HEK293T (cell line): Measurements from ENCODE around the gene RXRB.

ENCODE experiments used
- ELF4 ChIP-seq: fragments of 450-650 bp; IDR thresholded peaks from 2 replicates; pipeline ENCODE4 v1.6.1; 2017; ENCODE audit warnings: antibody characterized with exemption
- FOXA1 ChIP-seq: fragments of 450-650 bp; IDR thresholded peaks from 2 replicates; pipeline ENCODE4 v1.6.1; 2016; ENCODE audit warnings: mild to moderate bottlenecking
- FOXK2 ChIP-seq: fragments of 450-650 bp; IDR thresholded peaks from 2 replicates; pipeline ENCODE4 v1.6.1; 2016; ENCODE audit warnings: mild to moderate bottlenecking
- FOXM1 ChIP-seq: fragments of 450-650 bp; IDR thresholded peaks from 2 replicates; pipeline ENCODE4 v1.6.1; 2017; ENCODE audit warnings: mild to moderate bottlenecking, borderline replicate concordance
- NFRKB ChIP-seq: fragments of 450-650 bp; IDR thresholded peaks from 2 replicates; pipeline ENCODE4 v1.6.1; 2016; ENCODE audit warnings: mild to moderate bottlenecking, moderate library complexity
- SP1 ChIP-seq: fragments of 450-650 bp; IDR thresholded peaks from 2 replicates; pipeline ENCODE4 v1.6.1; 2017
- SUZ12 ChIP-seq: fragments of 450-650 bp; IDR thresholded peaks from 2 replicates; pipeline ENCODE4 v1.6.1; 2016; ENCODE audit warnings: mild to moderate bottlenecking
- ZNF384 ChIP-seq: fragments of 450-650 bp; IDR thresholded peaks from 2 replicates; pipeline ENCODE4 v1.6.1; 2016

DNA sequence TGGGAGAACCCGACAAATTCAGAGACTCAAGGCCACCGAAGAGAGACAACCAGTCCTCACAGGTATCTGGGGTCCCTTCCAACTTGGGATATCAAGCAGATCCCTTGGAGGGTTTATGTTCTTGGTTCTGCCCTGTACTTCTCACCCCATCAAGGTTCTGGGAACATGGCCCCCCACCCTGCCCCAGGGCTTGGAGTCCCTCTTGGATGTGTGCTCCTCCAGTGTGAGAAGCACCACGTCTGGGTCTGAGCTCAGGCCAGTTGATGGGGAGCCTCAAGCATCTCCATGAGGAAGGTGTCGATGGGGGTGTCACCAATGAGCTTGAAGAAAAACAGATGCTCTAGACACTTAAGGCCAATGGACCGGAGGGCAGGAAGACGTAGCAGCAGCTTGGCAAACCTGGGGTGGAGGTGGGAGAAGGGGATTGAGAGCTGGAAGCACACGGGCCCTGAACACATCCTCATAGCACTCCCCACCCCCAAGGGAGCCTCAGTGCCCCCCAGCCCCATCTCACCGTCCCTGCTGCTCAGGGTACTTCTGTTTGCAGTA lies 6.0 kb downstream of the RXRB start:
- TF ChIP-seq FOXA1: no peak
- no peak for TF ChIP-seq NFRKB
- TF ChIP-seq SUZ12: no peak
- no peak for TF ChIP-seq SP1
- no peak for TF ChIP-seq ELF4
- TF ChIP-seq FOXM1: no peak
- TF ChIP-seq FOXK2: no peak
- no peak for TF ChIP-seq ZNF384
